IPS-18a (cell line): ENCODE data around the gene GNA15.

Experiments
- H3K27ac ChIP-seq: one replicate; pipeline ENCODE4 v1.5.1; 2013; ENCODE audit warnings: low read length
- H3K27me3 ChIP-seq: one replicate; pipeline ENCODE4 v1.6.1; 2013; ENCODE audit warnings: mild to moderate bottlenecking, low read length; ENCODE audit not compliant: control insufficient read depth, insufficient read depth
- H3K36me3 ChIP-seq: one replicate; pipeline ENCODE4 v1.6.1; 2013; ENCODE audit warnings: low read depth, low read length; ENCODE audit not compliant: control insufficient read depth
- H3K4me1 ChIP-seq: one replicate; pipeline ENCODE4 v1.6.1; 2013; ENCODE audit warnings: low read depth, low read length; ENCODE audit not compliant: control insufficient read depth
- H3K4me3 ChIP-seq: one replicate; pipeline ENCODE4 v1.5.1; 2013; ENCODE audit warnings: low read length
- H3K9ac ChIP-seq: one replicate; pipeline ENCODE4 v1.6.1; 2013; ENCODE audit warnings: mild to moderate bottlenecking, low read length, moderate library complexity
- H3K9me3 ChIP-seq: one replicate; pipeline ENCODE4 v1.6.1; 2013; ENCODE audit warnings: low read depth, low read length; ENCODE audit not compliant: control insufficient read depth

The GNA15 gene

DNA sequence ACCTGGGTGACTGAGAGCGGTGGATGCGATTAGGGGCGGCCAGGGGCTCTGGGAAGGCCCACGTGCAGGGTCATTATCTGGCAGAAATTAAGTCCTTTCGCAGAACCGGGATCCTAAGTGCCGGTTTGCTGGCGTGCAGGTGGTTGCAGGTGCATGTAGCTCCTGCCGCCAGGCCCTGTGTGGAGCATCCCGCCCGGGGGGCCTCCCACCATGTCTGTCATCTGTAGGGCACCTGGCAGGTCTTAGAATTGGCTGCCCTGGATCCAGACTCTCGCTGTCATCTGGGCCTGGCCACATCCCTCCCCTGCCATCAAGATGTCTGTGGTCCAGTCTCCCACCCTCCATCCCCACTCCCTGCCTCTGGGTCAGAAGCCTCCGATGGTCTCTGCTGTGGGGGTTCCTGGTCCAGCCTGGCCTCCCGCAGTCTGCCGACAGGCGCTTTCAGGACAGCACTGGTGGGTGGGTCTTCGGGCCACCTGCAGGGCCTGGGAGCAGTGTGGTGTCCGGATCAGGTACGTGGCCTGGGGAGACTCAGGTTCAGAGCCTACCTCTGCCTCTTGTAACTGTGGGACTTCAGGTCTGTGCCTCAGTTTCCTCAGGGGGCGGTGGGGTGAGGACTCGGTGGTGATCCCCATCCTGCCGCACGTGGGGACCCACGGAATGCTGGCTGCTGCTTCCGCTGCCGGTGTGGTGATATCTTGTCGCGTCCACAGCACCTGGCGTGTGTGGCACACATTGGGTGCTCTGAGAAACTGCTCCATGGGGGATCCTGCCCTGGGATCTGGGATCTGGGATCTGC is 36.3 kb upstream of the GNA15 start:
- Histone ChIP-seq H3K4me3 (no peak overlapping the region), H3K27ac (no peak overlapping the region), H3K36me3 (no peaks in the 10 kb centered on the region), H3K27me3 (peaks cover 6% of the 10 kb centered on the region), H3K9ac (no peak overlapping the region), H3K4me1 (peaks cover 8% of the 10 kb centered on the region), H3K9me3 (no peaks in the 10 kb centered on the region)

DNA sequence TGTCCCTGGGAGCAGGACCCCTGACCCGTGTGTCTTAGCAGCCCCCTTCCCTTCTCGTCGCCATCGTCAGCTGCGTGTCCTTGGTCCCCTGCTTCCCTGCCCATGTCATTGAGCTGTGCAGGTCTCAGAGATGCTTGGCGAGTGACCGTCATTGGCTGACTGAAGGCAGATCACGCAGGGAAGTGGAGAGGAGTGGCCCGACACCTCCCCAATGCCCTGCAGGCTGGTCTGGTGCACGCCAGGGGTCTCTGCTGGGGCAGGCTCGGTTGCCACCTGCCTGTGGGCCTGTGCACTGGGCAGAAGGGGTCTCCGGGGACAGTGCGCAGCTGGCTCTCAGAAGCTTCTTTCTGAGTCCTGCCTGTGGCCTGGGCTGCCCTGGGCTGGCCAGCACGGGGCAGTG is 35.5 kb upstream of the GNA15 start:
- no peak overlapping the region for H3K4me3 ChIP-seq
- no peaks in the 10 kb centered on the region for H3K27me3 ChIP-seq
- no peaks in the 10 kb centered on the region for H3K9me3 ChIP-seq
- no peak overlapping the region for H3K9ac ChIP-seq
- peaks cover 4% of the 10 kb centered on the region for H3K4me1 ChIP-seq
- no peaks in the 10 kb centered on the region for H3K36me3 ChIP-seq
- H3K27ac ChIP-seq, result no peak overlapping the region

DNA sequence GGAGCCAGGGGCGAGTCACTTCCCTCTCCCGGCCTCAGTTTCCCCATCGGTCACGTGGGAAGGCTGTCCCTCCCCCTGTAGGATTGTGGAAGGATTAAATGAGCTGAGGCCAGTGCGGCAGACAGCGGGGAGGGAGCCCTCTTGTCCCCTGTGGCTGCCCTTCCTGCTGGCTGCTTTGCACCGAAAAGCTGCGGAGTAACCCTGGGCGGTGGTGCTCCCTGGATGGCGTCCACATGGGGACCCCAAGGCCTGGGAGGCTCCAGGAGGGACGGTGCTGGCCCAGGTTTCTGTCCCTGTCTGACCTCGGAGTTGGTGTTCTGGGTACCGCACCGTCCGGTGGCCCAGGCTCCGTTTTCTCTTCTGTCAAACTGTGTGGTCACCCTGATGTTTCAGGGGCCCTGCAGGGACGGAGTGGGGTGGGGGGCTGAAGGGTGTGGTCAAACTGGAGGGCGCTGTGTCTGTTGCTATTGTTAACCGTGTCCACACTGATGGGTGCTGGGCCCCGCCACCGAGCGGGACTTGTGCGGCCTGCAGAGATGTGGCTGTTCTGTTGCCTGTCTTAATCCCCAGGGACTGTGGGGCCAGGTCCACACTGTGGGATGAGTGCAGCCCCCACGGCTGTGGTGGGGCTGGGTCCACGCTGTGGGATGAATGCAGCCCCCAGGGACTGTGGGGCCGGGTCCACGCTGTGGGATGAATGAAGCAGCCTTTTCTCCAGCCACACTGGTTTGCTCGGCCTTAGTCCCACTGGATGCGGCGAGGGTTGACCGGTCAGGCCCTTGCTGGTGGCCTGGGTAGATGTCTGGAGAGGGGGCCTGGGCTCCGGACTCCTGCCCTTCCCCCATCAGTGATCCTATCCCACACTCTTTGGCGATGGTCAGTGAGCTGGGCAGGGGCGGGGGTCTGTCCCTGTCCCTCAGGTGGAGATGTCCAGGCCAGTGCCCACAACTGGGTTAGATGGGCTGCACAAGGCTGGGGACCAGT is 34.8 kb upstream of the GNA15 start:
- no peaks in the 10 kb centered on the region for H3K9me3 ChIP-seq
- no peak overlapping the region for H3K27ac ChIP-seq
- no peaks in the 10 kb centered on the region for H3K36me3 ChIP-seq
- H3K4me1 ChIP-seq, result peaks cover 3% of the 10 kb centered on the region
- no peak overlapping the region for H3K4me3 ChIP-seq
- H3K9ac ChIP-seq, result no peak overlapping the region
- no peaks in the 10 kb centered on the region for H3K27me3 ChIP-seq

DNA sequence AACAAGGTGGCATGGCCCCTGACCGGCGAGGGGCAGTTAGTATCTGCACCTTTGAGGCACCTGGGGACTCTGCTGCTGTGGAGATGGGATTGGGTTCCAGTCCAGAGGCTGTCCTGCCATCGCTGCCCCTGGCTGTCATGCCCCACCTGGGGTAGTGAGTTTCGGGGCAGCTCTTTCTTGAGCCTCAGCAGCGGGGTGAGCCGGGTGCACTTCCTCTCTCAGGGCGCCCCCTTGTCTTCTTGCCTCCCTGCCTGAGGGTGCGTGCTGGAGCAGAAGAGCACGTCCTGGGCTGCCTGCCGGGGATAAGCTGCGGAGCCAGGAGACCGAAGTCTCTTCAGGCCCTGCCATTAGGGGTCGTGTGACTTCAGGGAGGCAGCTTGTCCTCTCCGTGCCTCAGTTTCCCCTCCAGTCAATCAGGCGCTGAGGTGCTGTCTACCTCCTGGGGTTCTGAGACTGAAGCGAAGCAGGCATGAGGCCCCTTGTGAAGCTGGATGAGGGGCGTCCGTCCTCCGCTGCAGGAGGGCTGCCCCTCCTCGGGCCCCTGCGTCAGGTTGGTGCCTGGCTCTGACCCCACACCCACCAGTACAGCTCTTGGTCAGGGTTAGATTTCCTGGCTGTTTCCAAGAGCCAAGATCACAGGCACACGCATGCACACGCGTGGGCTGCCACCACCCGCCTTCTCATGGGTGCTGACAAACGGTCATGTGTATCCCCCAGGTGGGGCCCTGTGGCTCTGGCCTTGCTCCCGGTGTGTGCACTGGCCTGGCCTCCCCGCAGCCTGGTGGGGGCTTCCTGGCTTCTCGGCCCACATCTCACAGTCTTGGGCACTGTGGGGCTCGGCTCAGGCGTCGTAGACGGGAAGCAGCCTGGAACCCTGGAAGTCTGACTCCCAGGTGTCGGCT is 33.3 kb upstream of the GNA15 start:
- no peaks in the 10 kb centered on the region for H3K4me1 ChIP-seq
- H3K4me3 ChIP-seq, result no peak overlapping the region
- no peaks in the 10 kb centered on the region for H3K27me3 ChIP-seq
- H3K9me3 ChIP-seq, result no peaks in the 10 kb centered on the region
- no peaks in the 10 kb centered on the region for H3K36me3 ChIP-seq
- no peak overlapping the region for H3K9ac ChIP-seq
- H3K27ac ChIP-seq, result no peak overlapping the region

DNA sequence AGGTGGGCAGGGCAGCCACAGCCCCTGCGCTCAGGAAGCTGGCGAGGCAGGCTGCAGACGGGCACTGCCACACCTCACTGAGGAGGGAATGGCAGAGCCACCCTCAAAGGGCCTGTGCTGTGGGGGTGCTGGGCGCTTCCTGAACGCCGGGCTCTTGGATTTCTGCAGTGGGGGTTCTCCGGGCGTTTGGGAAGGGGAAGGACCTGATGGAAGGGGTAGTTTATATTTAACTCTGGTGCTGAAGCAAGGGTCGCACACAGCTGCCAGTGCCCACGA is 31.2 kb upstream of the GNA15 start:
- H3K9me3 ChIP-seq, result no peaks in the 10 kb centered on the region
- H3K4me1 ChIP-seq, result no peaks in the 10 kb centered on the region
- no peak overlapping the region for H3K4me3 ChIP-seq
- H3K27ac ChIP-seq, result no peak overlapping the region
- H3K36me3 ChIP-seq, result no peaks in the 10 kb centered on the region
- no peaks in the 10 kb centered on the region for H3K27me3 ChIP-seq
- H3K9ac ChIP-seq, result no peak overlapping the region

DNA sequence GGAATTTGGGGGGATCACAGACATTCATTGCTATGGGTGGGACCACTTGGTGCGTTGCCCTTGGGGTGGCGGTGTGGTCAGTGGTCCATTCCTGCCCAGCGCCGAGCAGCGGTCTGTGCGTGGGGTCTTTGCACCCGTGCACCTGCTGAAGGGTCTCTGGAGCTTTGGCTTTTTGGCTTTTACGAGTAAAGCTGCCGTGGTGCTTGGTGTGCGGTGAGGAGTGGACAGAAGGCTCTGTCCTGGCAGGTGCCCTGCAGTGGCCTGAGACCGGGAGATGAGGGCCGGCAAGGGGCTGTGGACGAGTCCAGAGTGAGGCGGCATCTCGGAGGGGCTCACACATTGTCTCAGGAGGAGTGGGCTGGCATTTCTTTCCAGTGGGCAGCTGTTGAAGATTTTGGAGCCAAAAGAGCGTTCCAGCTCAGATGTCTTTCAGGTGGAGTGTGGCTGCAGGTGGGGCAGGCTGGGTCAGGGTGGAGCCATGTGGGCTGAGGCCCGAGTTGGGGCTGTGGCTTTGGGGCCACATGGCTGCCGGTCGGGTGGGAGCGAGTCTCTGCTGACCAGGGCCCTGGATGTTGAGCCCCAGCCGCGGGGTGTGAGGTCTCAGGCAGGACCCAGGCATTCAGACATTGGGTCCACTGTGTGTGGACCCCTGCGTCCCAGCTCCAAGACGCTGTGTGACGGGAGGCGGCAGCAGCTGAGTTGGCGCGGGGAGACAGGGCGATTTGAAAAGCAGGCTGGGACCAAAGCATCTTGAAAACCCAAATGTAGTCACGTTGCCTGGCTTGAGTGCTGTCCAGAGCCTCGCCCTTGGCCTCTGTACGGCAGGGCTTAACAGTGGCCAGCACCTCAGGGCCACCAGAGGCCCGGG is 30.0 kb upstream of the GNA15 start:
- no peaks in the 10 kb centered on the region for H3K36me3 ChIP-seq
- H3K27me3 ChIP-seq, result no peaks in the 10 kb centered on the region
- no peak overlapping the region for H3K9ac ChIP-seq
- no peak overlapping the region for H3K27ac ChIP-seq
- H3K9me3 ChIP-seq, result no peaks in the 10 kb centered on the region
- H3K4me1 ChIP-seq, result no peaks in the 10 kb centered on the region
- no peak overlapping the region for H3K4me3 ChIP-seq

DNA sequence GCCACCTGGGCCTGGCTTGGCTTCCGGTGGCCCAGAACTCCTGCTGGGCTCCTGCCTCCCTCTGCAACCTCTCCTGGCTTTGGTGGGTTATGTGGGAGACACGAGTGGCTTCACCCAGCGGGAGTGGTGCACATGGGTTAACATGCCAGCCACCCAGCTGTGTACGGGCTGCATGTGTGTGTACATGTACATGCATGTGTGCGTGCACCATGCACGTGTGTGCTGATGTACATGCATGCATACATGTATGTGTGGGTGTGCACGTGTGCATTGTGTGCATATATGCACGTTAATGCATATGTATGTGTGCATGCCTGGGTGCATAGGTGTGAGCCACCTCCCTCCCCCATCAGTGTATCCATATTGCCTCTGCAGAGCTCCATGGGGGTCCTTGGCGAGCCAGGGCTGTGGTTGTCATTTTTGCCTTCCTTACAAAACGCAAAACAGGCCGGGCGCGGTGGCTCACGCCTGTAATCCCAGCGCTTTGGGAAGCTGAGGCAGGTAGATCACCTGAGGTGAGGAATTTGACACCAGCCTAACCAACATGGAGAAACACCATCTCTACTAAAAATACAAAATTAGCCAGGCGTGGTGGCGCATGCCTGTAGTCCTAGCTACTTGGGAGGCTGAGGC is 29.2 kb upstream of the GNA15 start:
- Histone ChIP-seq H3K27me3 (no peaks in the 10 kb centered on the region), H3K4me1 (no peaks in the 10 kb centered on the region), H3K4me3 (no peak overlapping the region), H3K27ac (no peak overlapping the region), H3K36me3 (no peaks in the 10 kb centered on the region), H3K9ac (no peak overlapping the region), H3K9me3 (no peaks in the 10 kb centered on the region)

DNA sequence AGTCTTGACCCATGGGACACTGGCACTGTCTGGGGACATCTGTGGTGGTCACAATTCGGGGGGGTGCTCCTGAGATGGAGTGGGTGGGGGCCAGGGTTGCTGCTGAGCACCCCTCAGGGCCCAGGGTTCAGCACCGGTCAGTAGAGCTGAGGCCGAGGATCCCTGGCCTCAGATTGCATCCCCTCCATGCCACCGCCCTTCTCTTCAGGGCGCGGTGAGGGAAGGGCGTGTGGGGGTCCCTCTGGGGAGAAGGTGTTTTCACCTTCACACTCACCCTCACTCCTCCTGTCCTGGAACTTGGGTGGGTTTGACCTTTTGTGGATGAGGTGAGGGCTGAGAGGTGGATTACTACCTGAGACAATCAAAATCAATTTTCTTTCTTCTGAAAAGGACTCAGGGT is 28.2 kb upstream of the GNA15 start:
- no peak overlapping the region for H3K27ac ChIP-seq
- no peaks in the 10 kb centered on the region for H3K27me3 ChIP-seq
- H3K9ac ChIP-seq, result no peak overlapping the region
- H3K36me3 ChIP-seq, result no peaks in the 10 kb centered on the region
- no peak overlapping the region for H3K4me3 ChIP-seq
- H3K4me1 ChIP-seq, result no peaks in the 10 kb centered on the region
- no peaks in the 10 kb centered on the region for H3K9me3 ChIP-seq

DNA sequence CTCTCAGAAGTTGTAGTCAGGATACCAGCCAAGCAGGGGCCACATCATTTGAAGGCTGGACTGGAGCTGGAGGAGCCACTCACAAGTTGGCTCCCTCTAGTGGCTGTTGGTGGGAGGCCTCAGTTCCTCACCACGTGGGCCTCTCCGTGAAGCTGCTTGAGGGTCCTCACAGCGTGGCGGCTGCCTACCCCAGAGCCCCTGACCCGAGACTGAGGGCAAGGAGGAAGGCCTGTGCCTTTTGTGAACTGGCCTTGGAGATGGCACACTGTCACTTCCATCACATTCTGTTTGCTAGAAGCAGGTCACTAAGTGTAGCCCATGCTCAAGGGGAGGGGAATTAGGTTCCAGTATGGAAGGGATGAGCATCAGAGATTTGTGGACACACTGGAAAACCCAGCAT is 27.1 kb upstream of the GNA15 start:
- Histone ChIP-seq H3K9ac (no peak overlapping the region), H3K4me3 (no peak overlapping the region), H3K36me3 (no peaks in the 10 kb centered on the region), H3K27ac (no peak overlapping the region), H3K27me3 (no peaks in the 10 kb centered on the region), H3K9me3 (no peaks in the 10 kb centered on the region), H3K4me1 (no peaks in the 10 kb centered on the region)

DNA sequence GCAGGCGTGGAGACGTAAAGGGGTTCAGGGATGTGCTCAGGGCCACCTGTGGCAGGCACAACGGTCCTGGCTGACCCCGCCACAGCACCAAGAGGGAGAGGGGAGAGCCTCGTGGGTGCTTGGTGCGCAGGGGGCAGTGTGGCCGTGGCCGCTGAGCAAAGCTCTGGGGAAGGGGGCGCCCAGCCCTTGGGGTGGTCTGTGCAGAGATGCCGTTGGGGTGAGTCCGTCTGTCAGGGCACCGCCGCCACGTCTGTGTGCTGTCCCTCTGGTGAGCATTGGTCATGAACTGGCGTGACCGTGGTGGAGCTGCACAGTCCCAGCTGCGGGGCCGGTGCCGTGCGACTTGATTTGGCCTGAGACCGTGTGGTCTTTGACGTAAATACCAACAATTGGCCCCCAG is 26.3 kb upstream of the GNA15 start:
- no peaks in the 10 kb centered on the region for H3K27me3 ChIP-seq
- H3K36me3 ChIP-seq, result no peaks in the 10 kb centered on the region
- no peaks in the 10 kb centered on the region for H3K4me1 ChIP-seq
- no peak overlapping the region for H3K9ac ChIP-seq
- no peak overlapping the region for H3K4me3 ChIP-seq
- H3K9me3 ChIP-seq, result no peaks in the 10 kb centered on the region
- no peak overlapping the region for H3K27ac ChIP-seq
